Fibroblast of skin of back (primary cell): ENCODE results near the gene PRR19.

ENCODE experiments used
- DNase-seq: peaks from one replicate; pipeline ENCODE4 v3.0.0-alpha.2; 2013

The PRR19 gene

DNA sequence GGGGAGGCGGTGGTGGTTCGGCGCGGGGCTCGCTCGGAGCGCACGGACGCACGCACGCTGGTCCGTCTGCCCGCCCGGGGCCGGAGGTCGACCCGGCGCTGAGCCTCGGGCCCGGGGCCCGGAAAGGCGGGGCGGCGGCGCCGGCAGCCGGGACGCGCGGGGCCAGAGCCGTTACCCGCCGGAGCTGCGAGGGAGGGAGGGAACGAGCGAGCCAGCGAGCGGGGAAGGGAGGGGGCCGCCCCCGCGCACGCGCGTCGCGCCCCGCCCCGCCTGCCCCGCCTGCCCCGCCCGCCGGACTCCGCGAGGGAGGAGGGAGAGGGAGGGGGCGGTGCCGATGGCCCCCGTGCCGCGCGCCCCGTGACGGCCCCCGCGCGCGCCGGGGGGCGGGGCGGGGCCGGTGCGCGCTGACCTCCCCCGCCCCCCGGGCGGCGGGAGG, 17.8 kb upstream of the PRR19 start:
- peak; percentile 84 for DNase-seq

DNA sequence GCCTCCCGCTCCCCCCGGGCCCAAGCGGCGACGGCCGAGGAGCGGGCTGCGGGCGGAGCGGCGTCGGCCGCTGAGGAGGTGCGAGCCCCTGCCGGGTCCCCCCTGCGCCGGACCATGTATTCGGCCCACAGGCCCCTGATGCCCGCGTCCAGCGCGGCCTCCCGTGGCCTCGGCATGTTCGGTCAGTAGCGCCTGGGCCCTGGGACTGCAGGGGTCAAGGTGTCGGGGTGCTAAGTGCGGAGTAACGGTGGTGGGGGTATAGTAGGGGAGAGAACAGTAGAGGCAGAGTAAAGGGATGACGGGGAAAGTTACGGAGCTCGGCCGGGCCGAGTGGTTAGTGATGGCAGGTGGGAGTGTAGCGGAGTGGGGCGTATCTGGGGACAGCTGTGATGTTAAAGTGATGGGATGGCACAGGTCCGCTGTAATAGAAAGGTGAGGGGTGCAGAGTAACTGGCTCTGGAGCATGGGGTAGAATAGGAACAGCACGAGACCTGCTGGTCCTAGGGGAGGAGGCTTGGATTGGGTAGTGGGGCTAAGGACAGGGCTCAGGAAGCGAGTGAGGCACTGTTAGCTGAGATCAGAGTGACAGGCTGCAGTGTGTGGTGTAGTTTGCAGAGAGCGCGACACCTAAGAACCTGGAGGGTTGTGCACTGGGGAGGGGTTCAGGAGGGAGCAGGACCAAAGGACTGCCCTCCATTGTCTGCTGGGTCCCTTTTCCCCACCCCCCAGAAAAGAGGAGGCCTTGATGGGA, 17.2 kb upstream of the PRR19 start:
- DNase-seq, result no peak

- DNase-seq, result no peak
Observed at GRCh38 chr19:42285541-42285941, 16.4 kb upstream of the PRR19 start.

DNA sequence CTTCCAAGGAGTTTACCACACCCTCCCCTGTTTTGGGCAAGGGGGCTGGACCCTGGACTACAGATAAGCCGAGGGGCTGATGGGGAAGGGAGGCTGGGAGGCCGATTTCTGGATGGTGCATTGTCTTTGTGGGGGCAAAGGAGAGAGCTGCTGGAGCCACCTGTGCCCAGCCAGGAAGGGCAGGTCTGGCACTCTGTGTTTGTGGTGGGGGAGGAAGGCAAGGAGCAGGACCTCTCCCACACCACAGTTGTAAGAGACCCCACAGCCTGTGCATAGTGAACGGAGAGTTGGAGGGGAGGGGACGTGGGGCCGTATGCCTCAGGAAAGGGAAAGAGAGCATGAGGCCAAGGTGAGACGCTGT, 16.0 kb upstream of the PRR19 start:
- no peak for DNase-seq

DNA sequence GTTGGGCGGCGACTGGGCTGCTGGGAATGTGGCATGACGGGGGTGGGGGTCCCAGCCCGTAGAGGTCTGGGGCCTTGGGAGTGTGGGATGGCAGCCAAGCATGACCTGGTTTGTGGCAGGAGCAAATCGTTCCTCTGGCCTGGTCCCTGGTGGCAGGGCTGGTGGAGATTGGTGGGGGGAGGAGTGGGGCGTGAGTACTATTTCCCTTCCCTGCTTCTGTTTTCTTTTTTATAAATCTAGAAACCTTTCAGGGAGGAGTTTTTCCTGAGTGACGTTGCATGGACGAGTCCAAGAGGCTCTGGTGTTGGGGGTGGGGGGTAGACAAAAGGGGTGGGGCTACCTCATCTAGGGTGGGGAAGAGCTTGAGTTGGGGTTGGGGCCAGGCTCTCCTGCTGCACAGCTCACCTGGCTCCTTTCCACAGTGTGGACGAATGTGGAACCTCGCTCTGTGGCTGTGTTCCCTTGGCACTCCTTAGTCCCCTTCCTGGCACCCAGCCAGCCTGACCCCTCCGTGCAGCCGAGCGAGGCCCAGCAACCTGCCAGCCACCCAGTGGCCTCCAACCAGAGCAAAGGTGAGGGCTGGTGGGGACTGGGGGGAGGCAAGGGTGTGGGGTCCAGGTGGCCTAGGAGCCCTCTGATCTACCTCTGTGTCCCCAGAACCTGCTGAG, 15.4 kb upstream of the PRR19 start:
- DNase-seq, result peak; percentile 66

GRCh38 chr19:42287017-42287826, 14.7 kb upstream of the PRR19 start:
- no peak for DNase-seq

DNA sequence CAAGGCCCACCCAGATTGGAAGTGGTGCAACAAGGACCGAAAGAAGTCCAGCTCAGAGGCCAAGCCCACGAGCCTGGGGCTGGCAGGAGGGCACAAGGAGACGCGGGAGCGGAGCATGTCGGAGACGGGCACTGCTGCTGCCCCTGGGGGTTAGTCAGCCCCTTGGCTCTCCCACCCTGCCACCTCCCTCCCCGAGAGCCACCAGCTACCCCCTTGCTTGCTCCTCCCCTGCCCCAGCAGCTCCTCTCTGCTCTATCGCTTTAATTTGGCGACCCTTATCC, 14.2 kb upstream of the PRR19 start:
- no peak for DNase-seq

GRCh38 chr19:42288387-42288786, 13.5 kb upstream of the PRR19 start:
- no peak for DNase-seq

DNA sequence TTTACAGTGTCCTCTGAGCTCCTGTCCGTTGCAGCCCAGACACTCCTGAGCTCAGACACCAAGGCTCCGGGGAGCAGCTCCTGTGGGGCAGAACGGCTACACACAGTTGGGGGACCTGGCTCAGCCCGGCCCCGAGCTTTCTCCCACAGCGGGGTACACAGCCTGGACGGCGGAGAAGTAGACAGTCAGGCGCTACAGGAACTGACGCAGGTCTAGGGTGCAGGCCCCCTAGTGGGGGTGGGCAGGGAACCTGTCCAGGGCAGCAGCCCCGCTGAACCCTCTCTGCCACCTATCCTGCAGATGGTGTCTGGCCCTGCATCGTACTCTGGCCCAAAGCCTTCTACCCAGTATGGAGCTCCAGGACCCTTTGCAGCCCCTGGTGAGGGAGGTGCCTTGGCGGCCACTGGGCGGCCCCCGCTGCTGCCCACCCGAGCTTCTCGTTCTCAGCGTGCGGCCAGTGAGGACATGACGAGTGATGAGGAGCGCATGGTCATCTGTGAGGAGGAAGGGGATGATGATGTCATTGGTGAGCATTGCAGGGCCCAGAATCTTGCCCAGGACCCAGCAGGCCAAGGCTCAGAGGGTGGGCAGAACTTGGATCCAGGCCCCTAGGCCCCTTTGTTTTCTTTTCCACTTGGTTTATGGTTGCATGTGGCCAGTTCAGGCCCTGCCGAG, 12.9 kb upstream of the PRR19 start:
- DNase-seq, result no peak

DNA sequence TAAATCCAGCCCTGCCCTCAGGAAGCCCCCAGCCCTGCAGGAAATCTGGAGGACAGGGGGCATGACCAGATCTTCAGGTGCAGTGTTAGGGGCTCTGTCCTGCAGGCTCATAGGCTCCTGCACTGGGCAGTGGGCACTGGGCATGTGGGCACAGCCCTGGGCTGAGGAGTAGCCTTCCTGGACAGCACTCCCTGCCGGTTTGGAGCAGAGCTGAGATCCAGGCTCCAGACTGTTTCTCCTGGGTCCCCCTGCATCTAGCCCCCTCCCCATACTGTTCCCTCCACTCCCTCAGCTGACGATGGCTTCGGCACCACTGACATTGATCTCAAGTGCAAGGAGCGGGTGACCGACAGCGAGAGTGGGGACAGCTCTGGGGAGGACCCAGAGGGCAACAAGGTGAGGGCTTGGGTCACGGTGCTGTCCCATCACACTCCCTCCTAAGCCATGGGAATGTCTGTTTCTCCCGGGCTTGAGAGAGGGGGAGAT, 12.3 kb upstream of the PRR19 start:
- DNase-seq, result no peak

DNA sequence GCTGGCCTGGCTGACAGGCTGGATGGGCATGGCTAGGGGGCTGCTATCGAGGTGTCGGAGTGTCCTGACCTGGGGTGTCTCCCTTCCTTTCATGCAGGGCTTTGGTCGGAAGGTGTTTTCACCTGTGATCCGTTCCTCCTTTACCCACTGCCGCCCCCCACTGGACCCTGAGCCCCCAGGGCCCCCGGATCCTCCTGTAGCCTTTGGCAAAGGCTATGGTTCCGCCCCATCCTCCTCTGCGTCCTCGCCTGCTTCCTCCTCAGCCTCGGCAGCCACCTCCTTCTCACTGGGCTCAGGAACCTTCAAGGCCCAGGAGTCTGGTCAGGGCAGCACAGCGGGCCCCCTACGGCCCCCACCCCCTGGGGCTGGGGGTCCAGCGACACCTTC, 11.8 kb upstream of the PRR19 start:
- DNase-seq, result no peak

DNA sequence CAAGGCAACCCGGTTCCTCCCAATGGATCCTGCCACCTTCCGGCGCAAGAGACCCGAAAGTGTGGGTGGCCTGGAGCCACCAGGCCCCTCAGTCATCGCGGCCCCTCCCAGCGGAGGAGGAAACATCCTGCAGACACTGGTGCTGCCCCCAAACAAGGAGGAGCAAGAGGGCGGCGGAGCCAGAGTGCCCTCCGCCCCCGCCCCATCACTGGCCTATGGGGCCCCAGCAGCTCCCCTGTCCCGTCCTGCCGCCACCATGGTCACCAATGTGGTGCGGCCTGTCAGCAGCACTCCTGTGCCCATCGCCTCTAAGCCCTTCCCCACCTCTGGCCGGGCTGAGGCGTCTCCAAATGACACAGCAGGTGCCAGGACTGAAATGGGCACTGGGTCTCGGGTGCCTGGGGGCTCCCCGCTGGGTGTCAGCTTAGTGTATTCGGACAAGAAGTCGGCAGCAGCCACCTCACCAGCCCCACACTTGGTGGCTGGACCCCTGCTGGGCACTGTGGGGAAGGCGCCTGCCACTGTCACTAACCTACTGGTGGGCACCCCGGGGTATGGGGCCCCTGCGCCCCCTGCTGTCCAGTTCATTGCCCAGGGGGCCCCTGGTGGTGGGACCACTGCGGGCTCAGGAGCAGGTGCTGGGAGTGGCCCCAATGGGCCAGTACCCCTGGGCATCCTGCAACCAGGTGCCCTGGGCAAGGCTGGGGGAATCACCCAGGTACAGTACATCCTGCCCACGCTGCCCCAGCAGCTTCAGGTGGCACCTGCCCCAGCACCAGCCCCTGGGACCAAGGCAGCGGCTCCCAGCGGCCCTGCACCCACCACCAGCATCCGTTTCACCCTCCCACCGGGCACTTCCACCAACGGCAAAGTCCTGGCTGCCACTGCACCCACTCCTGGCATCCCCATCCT, 11.2 kb upstream of the PRR19 start:
- DNase-seq, result peak; percentile 43

DNA sequence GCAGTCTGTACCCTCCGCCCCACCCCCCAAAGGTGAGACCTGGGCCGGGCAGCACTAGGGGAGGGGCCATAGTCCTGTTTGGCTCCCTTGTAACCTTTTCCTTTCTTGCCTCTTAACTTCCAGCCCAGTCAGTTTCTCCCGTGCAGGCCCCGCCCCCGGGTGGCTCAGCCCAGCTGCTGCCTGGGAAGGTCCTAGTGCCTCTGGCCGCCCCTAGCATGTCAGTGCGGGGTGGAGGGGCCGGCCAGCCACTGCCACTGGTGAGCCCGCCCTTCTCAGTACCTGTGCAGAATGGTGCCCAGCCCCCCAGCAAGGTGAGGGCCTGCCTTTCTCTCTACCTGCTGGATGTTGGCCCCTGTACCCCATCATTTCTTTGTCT, 10.5 kb upstream of the PRR19 start:
- no peak for DNase-seq

DNA sequence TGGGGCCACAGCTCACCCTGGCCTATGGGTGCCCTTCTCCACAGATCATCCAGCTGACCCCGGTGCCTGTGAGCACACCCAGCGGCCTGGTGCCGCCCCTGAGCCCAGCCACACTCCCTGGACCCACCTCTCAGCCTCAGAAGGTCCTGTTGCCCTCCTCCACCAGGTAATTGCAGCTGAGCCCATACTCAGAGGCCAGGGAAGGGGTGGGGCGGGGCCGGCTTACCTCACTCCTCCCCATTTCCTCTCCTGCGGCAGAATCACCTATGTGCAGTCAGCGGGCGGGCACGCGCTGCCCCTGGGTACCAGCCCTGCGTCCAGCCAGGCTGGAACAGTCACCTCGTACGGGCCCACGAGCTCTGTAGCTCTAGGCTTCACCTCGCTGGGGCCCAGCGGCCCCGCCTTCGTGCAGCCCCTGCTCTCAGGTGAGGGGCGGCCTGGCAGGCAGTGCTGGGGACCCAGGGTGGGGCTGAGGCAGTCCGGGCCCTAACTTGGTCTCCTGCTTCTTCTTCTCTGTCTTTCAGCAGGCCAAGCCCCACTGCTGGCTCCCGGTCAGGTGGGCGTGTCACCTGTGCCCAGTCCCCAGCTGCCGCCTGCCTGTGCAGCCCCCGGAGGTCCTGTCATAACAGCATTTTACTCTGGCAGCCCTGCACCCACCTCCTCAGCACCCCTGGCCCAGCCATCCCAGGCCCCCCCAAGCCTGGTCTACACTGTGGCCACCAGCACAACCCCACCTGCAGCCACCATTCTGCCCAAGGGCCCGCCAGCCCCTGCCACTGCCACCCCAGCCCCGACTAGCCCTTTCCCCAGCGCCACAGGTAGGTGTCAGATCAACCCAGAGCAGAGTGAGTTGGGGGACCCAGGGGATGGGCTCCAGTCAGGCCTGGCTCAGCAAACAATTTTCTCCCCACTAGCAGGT, 9.6 kb upstream of the PRR19 start:
- no peak for DNase-seq

- DNase-seq, result no peak
Observed at GRCh38 chr19:42292963-42293362, 9.0 kb upstream of the PRR19 start.

DNA sequence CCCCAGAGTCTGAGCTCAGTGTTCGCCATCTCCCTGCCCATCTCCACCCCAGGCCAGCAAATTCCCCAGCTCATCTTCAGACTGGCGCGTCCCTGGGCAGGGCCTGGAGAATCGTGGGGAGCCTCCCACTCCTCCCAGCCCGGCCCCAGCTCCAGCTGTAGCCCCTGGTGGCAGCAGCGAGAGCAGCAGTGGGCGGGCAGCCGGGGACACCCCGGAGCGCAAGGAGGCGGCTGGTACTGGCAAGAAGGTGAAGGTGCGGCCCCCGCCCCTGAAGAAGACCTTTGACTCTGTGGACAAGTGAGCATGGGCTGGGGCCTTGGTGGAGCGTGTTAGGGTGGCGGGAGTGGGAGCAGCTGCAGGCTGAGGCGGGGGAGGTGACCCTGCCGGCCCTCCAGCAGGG, 8.4 kb upstream of the PRR19 start:
- no peak for DNase-seq

DNA sequence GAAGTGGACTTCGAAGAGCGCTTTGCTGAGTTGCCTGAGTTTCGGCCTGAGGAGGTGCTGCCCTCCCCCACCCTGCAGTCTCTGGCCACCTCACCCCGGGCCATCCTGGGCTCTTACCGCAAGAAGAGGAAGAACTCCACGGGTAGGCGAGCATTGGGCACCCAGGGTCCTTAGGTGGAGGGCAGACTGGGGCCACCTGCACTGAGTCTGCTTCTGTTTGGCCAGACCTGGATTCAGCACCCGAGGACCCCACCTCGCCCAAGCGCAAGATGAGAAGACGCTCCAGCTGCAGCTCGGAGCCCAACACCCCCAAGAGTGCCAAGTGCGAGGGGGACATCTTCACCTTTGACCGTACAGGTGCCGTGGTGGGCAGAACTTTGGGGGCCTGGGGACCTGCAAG, 8.0 kb upstream of the PRR19 start:
- DNase-seq, result no peak

- no peak for DNase-seq
Observed at GRCh38 chr19:42294471-42295137, 7.3 kb upstream of the PRR19 start.

GRCh38 chr19:42295342-42295741, 6.6 kb upstream of the PRR19 start:
- DNase-seq, result no peak

- peak; percentile 56 for DNase-seq
Observed at GRCh38 chr19:42295831-42296525, 6.0 kb upstream of the PRR19 start.
